Mammary epithelial cell (primary cell): Measurements from ENCODE around the gene TCF23.
"Not testable (repeated sequence)": the region's sequence is repeated elsewhere in the genome, so short reads cannot be mapped to it uniquely, and the experiment has no call there.

Experiments
- CTCF ChIP-seq, 2 donors: IDR thresholded peaks in 1 of 2; conservative IDR thresholded peaks in 1 of 2; 2 replicates each; pipeline ENCODE4 v1.5.1; 2011 to 2012; ENCODE audit warnings: inconsistent platforms in 2 of 2, low read length in 2 of 2, mild to moderate bottlenecking in 2 of 2, control low read depth in 1 of 2, low read depth in 1 of 2; ENCODE audit not compliant: insufficient read depth in 1 of 2; ENCODE audit errors: extremely low read depth in 1 of 2
- EZH2 ChIP-seq: IDR thresholded peaks from 2 replicates; pipeline ENCODE4 v1.6.1; 2012; ENCODE audit warnings: low read length, inconsistent platforms, borderline replicate concordance

GRCh38 chr2:27195799-27196198, 47.0 kb downstream of the TCF23 start:
- not testable (repeated sequence) for TF ChIP-seq CTCF (conservative IDR thresholded peaks at IDR 0.05 in 1 of 2, IDR thresholded peaks at IDR 0.05 in 1 of 2; ENCODE audit: extremely low read depth in 1 of 2, insufficient read depth in 1 of 2, low read depth in 1 of 2, low read length in 2 of 2); EZH2
